Measurements from ENCODE around the gene BCORL1.

DNA sequence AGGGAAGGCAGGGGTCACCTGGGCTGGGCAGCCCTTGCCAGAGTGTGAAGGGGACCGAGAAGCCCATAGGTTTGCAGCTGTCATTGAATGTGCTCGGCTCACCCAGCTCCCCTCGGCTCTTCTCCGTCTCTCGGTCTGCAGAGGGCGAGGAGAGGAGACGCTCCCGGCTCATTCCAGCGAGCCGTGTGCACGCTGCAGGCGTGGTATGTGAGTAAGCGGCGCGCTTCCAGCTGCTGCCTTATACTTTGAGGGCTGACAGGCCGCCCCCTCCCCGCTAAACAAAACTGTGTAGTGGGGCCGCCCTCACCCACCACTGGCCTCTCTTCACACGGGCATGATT, 23.0 kb upstream of the BCORL1 start:
- TF ChIP-seq, protein P1, sequence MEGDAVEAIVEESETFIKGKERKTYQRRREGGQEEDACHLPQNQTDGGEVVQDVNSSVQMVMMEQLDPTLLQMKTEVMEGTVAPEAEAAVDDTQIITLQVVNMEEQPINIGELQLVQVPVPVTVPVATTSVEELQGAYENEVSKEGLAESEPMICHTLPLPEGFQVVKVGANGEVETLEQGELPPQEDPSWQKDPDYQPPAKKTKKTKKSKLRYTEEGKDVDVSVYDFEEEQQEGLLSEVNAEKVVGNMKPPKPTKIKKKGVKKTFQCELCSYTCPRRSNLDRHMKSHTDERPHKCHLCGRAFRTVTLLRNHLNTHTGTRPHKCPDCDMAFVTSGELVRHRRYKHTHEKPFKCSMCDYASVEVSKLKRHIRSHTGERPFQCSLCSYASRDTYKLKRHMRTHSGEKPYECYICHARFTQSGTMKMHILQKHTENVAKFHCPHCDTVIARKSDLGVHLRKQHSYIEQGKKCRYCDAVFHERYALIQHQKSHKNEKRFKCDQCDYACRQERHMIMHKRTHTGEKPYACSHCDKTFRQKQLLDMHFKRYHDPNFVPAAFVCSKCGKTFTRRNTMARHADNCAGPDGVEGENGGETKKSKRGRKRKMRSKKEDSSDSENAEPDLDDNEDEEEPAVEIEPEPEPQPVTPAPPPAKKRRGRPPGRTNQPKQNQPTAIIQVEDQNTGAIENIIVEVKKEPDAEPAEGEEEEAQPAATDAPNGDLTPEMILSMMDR (IDR thresholded peaks at IDR 0.05) = no peak
- TF ChIP-seq POLR2A (IDR thresholded peaks at IDR 0.05) = no peak

All from esophagus squamous epithelium (tissue), 4 donors.